ENCODE measurements around the gene ZNRF3. TPM values are rescaled to one million over a fixed set of nuclear protein-coding genes. Genes with fewer than 3 reads are reported as not detected.
A peak's percentile ranks its signal among the peaks of the same experiment; 100 is the strongest.
"Not testable (repeated sequence)": the region's sequence is repeated elsewhere in the genome, so short reads cannot be mapped to it uniquely, and the experiment has no call there.

The ZNRF3 gene
- total RNA-seq, 1 experiment from 2014 or later: 23.7 TPM

DNA sequence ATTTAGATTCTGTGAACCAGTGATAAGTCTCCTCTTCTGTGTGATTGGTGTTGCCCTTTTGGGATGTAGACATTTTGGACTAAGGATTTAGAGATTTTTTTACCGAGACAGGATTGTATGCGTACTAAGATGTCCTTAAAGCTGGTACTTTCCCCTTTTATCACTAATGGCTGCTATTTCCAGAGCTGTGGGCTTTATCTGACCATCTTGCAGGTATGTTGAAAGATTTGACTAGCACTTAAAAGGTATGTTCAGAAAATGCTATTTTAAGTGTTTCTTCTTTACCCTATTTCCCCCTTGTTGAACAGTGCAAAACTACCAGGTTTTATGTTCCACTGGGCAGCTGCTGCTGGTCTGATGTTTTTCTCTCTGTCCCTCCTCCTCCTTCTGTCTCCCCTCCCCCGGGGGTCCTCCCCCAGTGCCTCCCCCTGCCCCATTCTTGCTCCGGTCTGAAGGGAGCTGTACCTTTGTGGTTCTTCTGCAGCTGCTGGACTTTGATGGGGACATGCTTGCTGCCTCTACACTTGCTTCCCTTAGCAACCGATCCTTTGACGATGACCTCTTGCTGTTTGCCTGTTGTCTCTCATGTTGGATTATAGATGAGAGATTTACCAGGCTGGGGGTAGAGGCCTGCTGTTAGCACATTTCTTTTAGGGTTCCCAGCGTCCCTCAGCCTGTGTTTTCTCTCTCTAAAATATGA is 59.6 kb downstream of the ZNRF3 start:
- TF ChIP-seq, protein P1, sequence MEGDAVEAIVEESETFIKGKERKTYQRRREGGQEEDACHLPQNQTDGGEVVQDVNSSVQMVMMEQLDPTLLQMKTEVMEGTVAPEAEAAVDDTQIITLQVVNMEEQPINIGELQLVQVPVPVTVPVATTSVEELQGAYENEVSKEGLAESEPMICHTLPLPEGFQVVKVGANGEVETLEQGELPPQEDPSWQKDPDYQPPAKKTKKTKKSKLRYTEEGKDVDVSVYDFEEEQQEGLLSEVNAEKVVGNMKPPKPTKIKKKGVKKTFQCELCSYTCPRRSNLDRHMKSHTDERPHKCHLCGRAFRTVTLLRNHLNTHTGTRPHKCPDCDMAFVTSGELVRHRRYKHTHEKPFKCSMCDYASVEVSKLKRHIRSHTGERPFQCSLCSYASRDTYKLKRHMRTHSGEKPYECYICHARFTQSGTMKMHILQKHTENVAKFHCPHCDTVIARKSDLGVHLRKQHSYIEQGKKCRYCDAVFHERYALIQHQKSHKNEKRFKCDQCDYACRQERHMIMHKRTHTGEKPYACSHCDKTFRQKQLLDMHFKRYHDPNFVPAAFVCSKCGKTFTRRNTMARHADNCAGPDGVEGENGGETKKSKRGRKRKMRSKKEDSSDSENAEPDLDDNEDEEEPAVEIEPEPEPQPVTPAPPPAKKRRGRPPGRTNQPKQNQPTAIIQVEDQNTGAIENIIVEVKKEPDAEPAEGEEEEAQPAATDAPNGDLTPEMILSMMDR (IDR thresholded peaks at IDR 0.05; ENCODE audit: unreplicated experiment): no peak
- Mint-ChIP-seq H3K9me3 (ENCODE audit: low read depth, unreplicated experiment) (peaks cover 7% of the 10 kb centered on the region), H3K4me1 (ENCODE audit: low read depth, unreplicated experiment) (peaks cover 29% of the 10 kb centered on the region), H3K4me3 (ENCODE audit: low read depth, unreplicated experiment) (no peak overlapping the region), H3K27me3 (ENCODE audit: unreplicated experiment) (no peaks in the 10 kb centered on the region), H3K27ac (ENCODE audit: unreplicated experiment) (peak overlapping the region; percentile 5), H3K36me3 (ENCODE audit: insufficient read depth, unreplicated experiment) (no peaks in the 10 kb centered on the region)
- BruUV-seq (replicated peaks): no TSS peak
- no peak for DNase-seq
- CTCF ChIA-PET: interaction anchor here (0.9 kb wide), 1 partner anchor 97 kb away, joined by 3 read pairs; no protein-coding TSS in a partner anchor
- intact Hi-C loops (cut with micrococcal nuclease; ENCODE audit: unreplicated experiment): no loop called here

DNA sequence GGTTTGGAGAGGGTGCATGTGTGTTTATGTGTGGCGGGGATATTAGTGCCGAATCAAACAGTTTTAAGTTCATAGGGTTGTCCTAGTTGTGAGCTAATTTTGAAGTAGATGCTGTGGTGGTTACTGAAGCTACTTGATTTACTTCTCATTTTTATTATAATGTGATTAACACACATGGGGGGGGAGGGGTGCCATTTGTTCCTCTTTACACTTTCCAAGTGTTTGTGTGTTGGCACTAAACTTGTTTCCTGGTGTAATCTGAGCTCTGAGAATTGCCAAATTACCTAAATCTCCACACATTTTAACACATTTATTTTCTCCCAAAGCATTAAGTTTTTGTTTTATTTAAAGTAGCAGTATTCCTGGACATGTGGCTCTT is 60.1 kb downstream of the ZNRF3 start:
- CTCF ChIA-PET: interaction anchor here (0.9 kb wide), 1 partner anchor 97 kb away, joined by 3 read pairs; no protein-coding TSS in a partner anchor
- TF ChIP-seq, protein P1 (IDR thresholded peaks at IDR 0.05; ENCODE audit: unreplicated experiment): no peak
- H3K27ac Mint-ChIP-seq (ENCODE audit: unreplicated experiment): peak overlapping the region; percentile 5
- no peak overlapping the region for H3K4me3 Mint-ChIP-seq (ENCODE audit: low read depth, unreplicated experiment)
- BruUV-seq (replicated peaks): no TSS peak
- H3K9me3 Mint-ChIP-seq (ENCODE audit: low read depth, unreplicated experiment): peaks cover 7% of the 10 kb centered on the region
- peaks cover 5% of the 10 kb centered on the region for H3K36me3 Mint-ChIP-seq (ENCODE audit: insufficient read depth, unreplicated experiment)
- no peak for DNase-seq
- intact Hi-C loops (cut with micrococcal nuclease; ENCODE audit: unreplicated experiment): no loop called here
- H3K27me3 Mint-ChIP-seq (ENCODE audit: unreplicated experiment): no peaks in the 10 kb centered on the region
- peaks cover 29% of the 10 kb centered on the region for H3K4me1 Mint-ChIP-seq (ENCODE audit: low read depth, unreplicated experiment)

DNA sequence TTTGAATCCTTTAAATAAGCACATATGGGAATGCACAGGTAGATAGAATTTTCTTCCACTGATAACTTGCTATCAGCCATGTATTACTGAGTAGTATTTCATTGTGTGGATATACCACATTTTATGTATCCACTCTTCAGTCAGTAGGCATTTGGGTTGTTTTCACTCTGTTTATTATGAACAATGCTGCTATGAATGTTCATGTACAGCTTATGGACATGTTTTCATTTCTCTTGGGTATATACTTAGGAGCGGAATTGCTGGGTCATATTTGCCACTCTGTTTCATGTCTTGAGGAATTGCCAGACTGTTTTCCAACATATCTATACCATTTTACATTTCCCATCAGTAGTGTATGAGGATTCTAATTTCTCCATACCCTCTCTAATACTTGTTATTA is 63.8 kb downstream of the ZNRF3 start:
- H3K9me3 Mint-ChIP-seq (ENCODE audit: low read depth, unreplicated experiment): peaks cover 7% of the 10 kb centered on the region
- CTCF ChIA-PET: no interaction called here

DNA sequence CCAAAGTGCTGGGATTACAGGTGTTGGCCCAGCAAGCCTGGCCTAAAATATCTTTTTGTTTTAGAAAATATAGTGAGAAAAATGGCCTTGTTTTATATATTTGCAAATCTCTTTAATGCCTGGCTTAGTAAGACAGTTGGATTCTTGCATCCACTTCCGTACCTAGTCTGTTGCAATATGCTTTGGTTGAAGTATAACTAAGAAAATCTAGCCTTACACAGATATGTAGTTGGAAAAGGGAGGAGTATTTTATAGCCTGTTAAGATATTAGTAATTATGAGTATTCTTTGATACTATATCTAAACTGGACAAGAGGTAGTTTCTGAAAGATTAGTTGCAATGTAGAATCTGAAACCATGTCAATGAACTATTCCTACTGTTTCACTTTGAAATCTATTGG is 65.1 kb downstream of the ZNRF3 start:
- no TSS peak for BruUV-seq (replicated peaks)

More for the DNA sequence above, 63.8 kb downstream of the ZNRF3 start:
- no peaks in the 10 kb centered on the region for H3K27me3 Mint-ChIP-seq (ENCODE audit: unreplicated experiment)
- TF ChIP-seq, protein P1 (IDR thresholded peaks at IDR 0.05; ENCODE audit: unreplicated experiment): no peak
- no peak overlapping the region for H3K4me3 Mint-ChIP-seq (ENCODE audit: low read depth, unreplicated experiment)
- no peak for DNase-seq
- H3K36me3 Mint-ChIP-seq (ENCODE audit: insufficient read depth, unreplicated experiment): peaks cover 7% of the 10 kb centered on the region
- BruUV-seq (replicated peaks): no TSS peak
- H3K4me1 Mint-ChIP-seq (ENCODE audit: low read depth, unreplicated experiment): peaks cover 42% of the 10 kb centered on the region
- peak overlapping the region; percentile 18 for H3K27ac Mint-ChIP-seq (ENCODE audit: unreplicated experiment)
- intact Hi-C loops (cut with micrococcal nuclease; ENCODE audit: unreplicated experiment): no loop called here

DNA sequence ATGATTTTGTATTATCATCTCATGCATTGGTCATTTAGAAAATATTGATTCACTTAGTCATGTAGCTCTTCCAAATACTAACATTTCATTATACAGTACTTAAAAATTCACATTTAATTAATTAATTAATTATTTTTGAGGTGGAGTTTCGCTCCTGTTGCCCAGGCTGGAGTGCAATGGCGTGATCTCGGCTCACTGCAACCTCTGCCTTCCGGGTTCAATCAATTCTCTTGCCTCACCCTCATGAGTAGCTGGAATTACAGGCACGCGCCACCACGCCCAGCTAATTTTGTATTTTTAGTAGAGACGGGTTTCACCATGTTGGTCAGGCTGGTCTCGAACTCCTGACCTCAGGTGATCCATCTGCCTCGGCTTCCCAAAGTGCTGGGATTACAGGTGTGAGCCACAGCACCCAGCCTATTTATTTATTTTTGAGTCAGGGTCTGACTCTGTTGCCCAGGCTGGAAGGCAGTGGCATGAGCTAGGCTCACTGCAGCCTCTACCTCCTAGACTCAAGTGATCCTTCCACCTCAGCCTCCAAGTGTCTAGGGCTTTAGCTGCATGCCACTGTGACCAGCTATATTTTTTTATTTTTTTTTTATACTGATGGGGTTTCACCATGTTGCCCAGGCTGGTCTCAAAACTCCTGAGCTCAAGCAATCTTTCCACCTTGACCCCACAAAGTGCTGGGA is 65.6 kb downstream of the ZNRF3 start:
- H3K36me3 Mint-ChIP-seq (ENCODE audit: insufficient read depth, unreplicated experiment); BruUV-seq (replicated peaks); H3K27me3 Mint-ChIP-seq (ENCODE audit: unreplicated experiment); H3K9me3 Mint-ChIP-seq (ENCODE audit: low read depth, unreplicated experiment); intact Hi-C loops (cut with micrococcal nuclease; ENCODE audit: unreplicated experiment); H3K4me3 Mint-ChIP-seq (ENCODE audit: low read depth, unreplicated experiment): not testable (repeated sequence)
- Mint-ChIP-seq H3K27ac (ENCODE audit: unreplicated experiment) (peak overlapping the region; percentile 53), H3K4me1 (ENCODE audit: low read depth, unreplicated experiment) (peaks cover 47% of the 10 kb centered on the region)
- DNase-seq: peak; percentile 49
- CTCF ChIA-PET: interaction anchor here (1.0 kb wide), 1 partner anchor 15 kb away, joined by 3 read pairs; no protein-coding TSS in a partner anchor

More for the DNA sequence above, 65.1 kb downstream of the ZNRF3 start:
- Mint-ChIP-seq H3K36me3 (ENCODE audit: insufficient read depth, unreplicated experiment) (peaks cover 7% of the 10 kb centered on the region), H3K27me3 (ENCODE audit: unreplicated experiment) (no peaks in the 10 kb centered on the region), H3K4me3 (ENCODE audit: low read depth, unreplicated experiment) (no peak overlapping the region), H3K27ac (ENCODE audit: unreplicated experiment) (peak overlapping the region; percentile 53), H3K4me1 (ENCODE audit: low read depth, unreplicated experiment) (peaks cover 49% of the 10 kb centered on the region), H3K9me3 (ENCODE audit: low read depth, unreplicated experiment) (peaks cover 7% of the 10 kb centered on the region)
- intact Hi-C loops (cut with micrococcal nuclease; ENCODE audit: unreplicated experiment): no loop called here
- TF ChIP-seq, protein P1 (IDR thresholded peaks at IDR 0.05; ENCODE audit: unreplicated experiment): no peak
- CTCF ChIA-PET: no interaction called here
- DNase-seq: no peak

All from Calu3 (cell line).